GM21619 (cell line): Measurements from ENCODE around the gene GAN.
A peak's percentile ranks its signal among the peaks of the same experiment; 100 is the strongest.

Source experiments
- ATAC-seq: cut with Tn5 transposase; IDR thresholded peaks from one replicate; pipeline ENCODE4 v1.9.1; 2021; ENCODE audit not compliant: unreplicated experiment

The GAN gene

GRCh38 chr16:81424771-81425170 lies 110.0 kb downstream of the GAN start:
- ATAC-seq, result peak; percentile 51

- ATAC-seq, result no peak
Observed at GRCh38 chr16:81427219-81427618, 112.5 kb downstream of the GAN start.

- no peak for ATAC-seq
Observed at GRCh38 chr16:81429045-81429521, 114.3 kb downstream of the GAN start.

GRCh38 chr16:81431554-81432353 lies 117.0 kb downstream of the GAN start:
- no peak for ATAC-seq

- ATAC-seq, result no peak
Observed at GRCh38 chr16:81432937-81433557, 118.3 kb downstream of the GAN start.

- no peak for ATAC-seq
Observed at GRCh38 chr16:81435103-81435502, 120.3 kb downstream of the GAN start.

- no peak for ATAC-seq
Observed at GRCh38 chr16:81435567-81435966, 120.8 kb downstream of the GAN start.

GRCh38 chr16:81436386-81436785 lies 121.6 kb downstream of the GAN start:
- ATAC-seq, result no peak

- ATAC-seq, result no peak
Observed at GRCh38 chr16:81437865-81438264, 123.1 kb downstream of the GAN start.
